SK-N-SH (cell line): ENCODE data around the gene ATRN.

ENCODE experiments used
- CTCF ChIP-seq: fragments of 200-600 bp; sonication (generic); IDR thresholded peaks from 2 replicates; pipeline ENCODE4 v1.6.1; 2017; ENCODE audit warnings: antibody characterized with exemption, mild to moderate bottlenecking, moderate library complexity
- MAX ChIP-seq: IDR thresholded peaks from 2 replicates; pipeline ENCODE4 v1.4.0; 2012; ENCODE audit warnings: low read depth
- MEF2A ChIP-seq: IDR thresholded peaks from 2 replicates; pipeline ENCODE4 v1.4.0; 2012; ENCODE audit warnings: low read depth, borderline replicate concordance
- NFIC ChIP-seq: IDR thresholded peaks from 2 replicates; pipeline ENCODE4 v1.4.0; 2012; ENCODE audit warnings: borderline replicate concordance
- POLR2AphosphoS5 ChIP-seq: IDR thresholded peaks from 2 replicates; pipeline ENCODE4 v1.6.1; 2012; ENCODE audit warnings: low read depth, low read length
- SIN3A ChIP-seq: IDR thresholded peaks from 2 replicates; pipeline ENCODE4 v1.6.1; 2012; ENCODE audit warnings: low read depth, mild to moderate bottlenecking, low read length, moderate library complexity, borderline replicate concordance
- SMC3 ChIP-seq: IDR thresholded peaks from 2 replicates; pipeline ENCODE4 v1.6.1; 2012; ENCODE audit warnings: low read depth, low read length, improper control_type of control experiment
- TF ChIP-seq, protein P1 (sequence below): fragments of 150-350 bp; IDR thresholded peaks from 2 replicates; pipeline ENCODE4 v1.6.1; 2016; ENCODE audit warnings: mild to moderate bottlenecking, low read depth, low read length

DNA sequence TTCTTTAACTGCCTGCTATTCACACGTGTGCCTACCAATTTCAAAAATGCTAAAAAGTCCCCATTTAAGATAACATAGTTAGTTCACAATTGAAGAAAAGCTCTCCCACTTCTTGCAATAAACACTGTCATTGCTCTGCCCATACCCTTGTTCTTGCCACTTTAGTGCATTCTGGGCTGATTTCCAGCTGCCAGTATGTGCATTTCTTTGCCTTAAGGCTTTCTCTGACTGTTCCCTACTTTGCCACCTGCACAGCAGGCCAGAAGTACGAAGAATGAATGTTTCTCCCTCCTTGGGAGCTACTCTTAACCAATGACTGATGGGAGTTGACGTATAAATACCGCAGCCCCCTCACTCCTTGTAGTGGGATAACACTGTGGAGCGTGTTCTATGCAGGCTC is 16.0 kb upstream of the ATRN start:
- TF ChIP-seq SMC3: no peak
- no peak for TF ChIP-seq POLR2AphosphoS5
- no peak for TF ChIP-seq MAX
- no peak for TF ChIP-seq SIN3A
- TF ChIP-seq CTCF: no peak
- no peak for TF ChIP-seq NFIC
- TF ChIP-seq MEF2A: no peak
- TF ChIP-seq, protein P1, sequence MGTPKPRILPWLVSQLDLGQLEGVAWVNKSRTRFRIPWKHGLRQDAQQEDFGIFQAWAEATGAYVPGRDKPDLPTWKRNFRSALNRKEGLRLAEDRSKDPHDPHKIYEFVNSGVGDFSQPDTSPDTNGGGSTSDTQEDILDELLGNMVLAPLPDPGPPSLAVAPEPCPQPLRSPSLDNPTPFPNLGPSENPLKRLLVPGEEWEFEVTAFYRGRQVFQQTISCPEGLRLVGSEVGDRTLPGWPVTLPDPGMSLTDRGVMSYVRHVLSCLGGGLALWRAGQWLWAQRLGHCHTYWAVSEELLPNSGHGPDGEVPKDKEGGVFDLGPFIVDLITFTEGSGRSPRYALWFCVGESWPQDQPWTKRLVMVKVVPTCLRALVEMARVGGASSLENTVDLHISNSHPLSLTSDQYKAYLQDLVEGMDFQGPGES: no peak
